HPDE6-E6E7 (cell line): ENCODE results near the gene CD300LF.

ENCODE experiments used
- DNase-seq: peaks from one replicate; pipeline ENCODE4 v3.0.0; 2011; ENCODE audit warnings: missing footprints; ENCODE audit errors: extremely low spot score

The CD300LF gene

GRCh38 chr17:74686761-74687160 lies 26.0 kb downstream of the CD300LF start:
- no peak for DNase-seq

DNA sequence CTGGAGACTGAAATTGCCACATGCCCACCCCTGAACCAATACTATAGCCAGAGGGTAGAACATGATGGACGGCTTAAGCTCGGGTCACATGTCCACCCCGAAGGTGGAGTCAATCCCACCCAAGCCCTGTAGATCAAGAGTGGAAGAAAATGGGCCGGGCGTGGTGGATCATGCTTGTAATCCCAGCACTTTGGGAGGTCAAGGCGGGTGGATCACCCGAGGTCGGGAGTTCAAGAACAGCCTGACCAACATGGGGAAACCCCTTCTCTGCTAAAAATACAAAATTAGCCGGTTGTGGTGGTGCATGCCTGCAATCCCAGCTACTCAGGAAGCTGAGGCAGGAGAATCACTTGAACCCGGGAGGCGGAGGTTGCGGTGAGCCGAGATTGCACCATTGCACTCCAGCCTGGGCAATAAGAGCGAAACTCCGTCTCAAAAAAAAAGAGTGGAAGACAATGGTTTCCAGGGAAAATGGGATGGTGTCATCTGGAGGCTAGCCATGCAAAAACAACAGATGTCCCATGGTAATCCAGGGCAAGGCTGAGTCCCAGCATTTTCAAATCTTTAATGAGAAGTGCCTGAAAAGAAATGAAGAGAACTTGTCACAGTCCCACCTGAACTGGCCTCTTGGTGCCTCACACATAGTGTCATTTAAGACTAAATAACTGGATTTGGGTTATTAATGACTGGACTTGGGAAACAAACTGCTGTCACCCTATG lies 30.1 kb downstream of the CD300LF start:
- DNase-seq = no peak

GRCh38 chr17:74682028-74682427 lies 30.7 kb downstream of the CD300LF start:
- DNase-seq = no peak

DNA sequence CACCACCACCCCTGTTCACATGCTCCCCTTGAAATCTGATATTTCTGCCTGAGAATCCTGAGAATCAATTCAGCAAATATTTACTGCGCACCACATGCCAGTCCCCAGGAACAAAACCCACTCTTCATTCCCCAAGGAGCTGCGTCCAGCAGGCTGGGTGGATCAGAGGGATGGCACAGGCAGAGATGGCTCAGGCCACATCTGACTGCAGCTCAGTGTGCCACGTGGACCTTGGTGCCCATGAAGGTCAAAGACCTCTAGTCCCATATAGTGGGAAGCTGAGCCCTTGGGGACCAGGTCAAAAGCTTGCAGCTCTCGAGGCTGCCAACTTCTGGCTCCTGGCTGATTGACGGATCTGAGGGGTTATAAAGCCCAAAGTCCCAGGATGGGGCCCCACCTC lies 31.8 kb downstream of the CD300LF start:
- DNase-seq = no peak

GRCh38 chr17:74680213-74680612 lies 32.5 kb downstream of the CD300LF start:
- DNase-seq = no peak

DNA sequence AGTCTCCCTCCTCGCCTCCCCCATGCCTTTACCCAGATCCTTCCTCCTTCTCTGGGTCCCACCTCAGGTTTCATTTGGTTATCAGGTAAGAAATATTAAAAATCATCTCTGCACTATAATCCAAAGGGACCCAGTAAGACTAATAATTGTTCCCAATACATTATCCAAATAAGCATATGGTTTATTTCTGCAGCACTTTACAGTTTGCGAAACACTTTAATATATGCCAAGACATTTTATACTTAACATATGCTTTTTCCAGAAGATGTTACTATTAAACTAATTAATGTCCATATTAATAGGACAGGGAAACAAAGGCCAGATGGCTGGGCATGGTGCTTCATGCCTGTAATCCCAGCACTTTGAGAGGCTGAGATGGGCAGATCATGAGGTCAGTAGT lies 33.3 kb downstream of the CD300LF start:
- no peak for DNase-seq

DNA sequence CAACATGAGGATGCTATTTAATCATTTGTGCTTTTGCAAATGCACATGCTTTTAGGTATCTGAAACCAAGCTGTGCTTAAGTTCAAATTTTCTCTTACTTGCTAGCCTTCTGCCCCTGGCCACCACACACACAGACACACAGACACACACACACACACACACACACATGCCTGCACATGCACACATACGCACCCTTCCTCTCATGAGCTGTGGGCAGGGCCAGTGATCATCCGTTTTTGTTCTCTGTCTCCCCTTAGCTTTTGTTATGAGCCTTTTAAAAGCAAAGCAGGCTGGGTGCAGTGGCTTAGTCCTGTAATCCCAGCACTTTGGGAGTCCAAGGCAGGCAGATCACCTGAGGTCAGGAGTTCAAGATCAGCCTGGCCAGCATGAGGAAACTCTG lies 34.2 kb downstream of the CD300LF start:
- no peak for DNase-seq

DNA sequence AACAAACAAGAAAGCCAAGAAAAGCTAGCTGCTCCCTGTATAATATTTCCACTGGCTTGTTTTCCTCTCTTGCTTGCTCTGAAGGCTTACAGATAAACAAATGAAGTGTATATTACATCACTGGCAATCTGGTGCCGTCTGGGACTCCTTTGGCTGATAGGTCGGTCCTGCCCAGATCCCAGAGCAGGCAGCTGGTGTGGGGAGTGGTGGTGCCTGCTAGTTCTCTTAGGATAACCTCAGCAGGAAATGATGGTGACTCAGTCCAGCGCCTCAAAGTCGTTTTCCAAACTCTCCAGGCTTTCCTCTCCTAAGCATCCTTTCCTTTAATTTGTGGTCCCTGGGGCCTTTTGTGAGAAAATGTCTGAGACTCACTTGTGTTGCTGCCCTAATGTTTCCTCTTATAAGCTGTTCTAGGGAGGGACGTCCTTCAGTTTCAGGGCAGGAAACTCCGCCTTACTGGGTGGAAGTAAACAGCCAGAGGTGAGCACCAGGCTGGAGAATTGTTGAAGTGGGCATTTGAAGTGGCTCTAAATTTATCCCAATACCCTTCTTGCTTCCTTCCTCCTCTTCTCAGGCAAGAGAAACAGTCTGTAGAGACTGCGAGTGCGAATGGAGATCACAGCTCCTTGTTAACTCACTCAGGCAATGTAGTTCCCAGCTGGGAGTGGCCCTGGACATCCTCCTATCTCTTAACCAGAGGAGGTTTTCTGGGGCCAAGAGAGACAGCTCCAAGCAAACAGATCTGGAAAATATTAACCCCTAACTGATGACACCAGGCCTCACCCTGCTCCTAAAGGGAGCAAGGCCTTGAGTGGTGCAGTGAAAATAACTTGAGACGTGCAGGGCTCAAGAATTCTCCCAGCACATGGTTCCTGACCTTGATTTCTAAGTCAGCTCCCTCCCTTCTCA lies 34.9 kb downstream of the CD300LF start:
- no peak for DNase-seq

DNA sequence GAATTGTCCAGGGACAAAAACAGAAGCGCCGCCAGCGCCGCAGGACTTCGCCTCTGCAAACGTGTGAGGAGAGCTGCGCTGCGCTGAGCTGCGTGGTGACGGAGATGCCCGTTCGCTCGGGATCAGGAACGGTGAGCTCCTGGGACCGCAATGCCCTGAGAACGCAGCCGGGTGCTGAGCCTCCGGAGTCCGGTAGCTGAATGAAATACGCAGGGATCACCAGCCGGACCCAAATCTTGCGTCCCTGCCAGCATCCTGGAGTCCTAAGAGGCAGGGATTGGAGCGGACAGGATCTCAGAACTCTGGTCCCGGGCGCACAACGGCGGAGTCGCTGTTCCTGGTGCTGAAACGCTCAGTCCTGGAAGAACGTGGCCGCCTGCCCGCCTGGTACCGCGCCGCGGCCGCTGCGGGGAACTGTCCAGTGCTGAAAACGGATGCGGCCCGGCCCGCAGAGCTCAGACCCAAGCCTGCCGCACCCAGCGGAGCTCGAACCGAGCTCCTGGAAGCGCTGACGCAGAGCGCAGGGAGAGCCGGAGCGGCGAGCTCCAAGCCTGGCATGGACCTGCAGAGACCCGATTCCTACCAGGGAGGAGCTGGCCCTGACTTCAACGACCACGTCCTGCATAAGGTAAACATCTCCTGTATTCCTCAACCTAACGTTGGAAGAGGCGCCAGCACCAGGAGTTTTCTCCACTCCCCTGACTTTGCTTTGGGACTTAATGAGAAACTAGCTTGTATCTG lies 41.5 kb downstream of the CD300LF start:
- no peak for DNase-seq

- DNase-seq = no peak
Observed at GRCh38 chr17:74670329-74670728, 42.4 kb downstream of the CD300LF start.

DNA sequence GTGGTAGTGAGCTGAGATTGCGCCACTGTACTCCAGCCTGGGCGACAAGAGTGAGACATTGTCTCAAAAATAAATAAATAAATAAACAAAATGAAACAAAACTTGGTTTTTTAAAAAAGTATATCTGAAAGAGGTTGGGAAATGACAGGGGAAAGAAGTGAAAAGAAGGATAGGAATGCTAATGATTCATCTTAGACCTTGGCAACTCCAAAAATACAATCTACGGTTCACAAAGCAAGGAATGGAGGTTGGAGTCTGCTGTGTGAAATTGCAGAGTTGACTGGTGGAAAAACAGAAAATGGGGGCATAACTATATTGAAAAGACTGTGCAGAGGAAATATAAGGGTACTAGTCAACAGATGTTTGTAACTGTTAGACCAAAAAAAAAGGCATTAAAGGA lies 49.2 kb downstream of the CD300LF start:
- DNase-seq = no peak

DNA sequence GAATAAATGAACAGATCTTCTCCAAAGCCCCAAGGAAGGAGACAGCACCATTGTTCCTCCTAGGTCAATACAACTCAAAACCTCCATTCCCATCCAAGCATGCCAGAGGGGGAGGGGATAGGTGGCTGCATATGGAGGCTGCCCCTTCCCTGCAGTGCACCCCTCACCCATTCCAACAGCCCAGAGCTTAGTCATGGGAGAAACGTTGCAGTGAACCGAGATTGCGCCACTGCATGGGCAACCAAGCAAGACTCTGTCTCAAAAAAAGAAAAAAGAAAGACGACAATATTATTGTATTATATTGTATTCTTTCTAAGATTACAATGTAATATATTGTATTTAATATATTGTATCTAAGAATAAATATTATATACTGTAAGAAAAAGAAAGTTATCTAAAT lies 52.8 kb downstream of the CD300LF start:
- no peak for DNase-seq

- DNase-seq = no peak
Observed at GRCh38 chr17:74658620-74659019, 54.1 kb downstream of the CD300LF start.

GRCh38 chr17:74654742-74655141 lies 58.0 kb downstream of the CD300LF start:
- no peak for DNase-seq

- DNase-seq = no peak
Observed at GRCh38 chr17:74652020-74652419, 60.7 kb downstream of the CD300LF start.

GRCh38 chr17:74649909-74650308 lies 62.8 kb downstream of the CD300LF start:
- no peak for DNase-seq

GRCh38 chr17:74647871-74648672 lies 64.7 kb downstream of the CD300LF start:
- no peak for DNase-seq

DNA sequence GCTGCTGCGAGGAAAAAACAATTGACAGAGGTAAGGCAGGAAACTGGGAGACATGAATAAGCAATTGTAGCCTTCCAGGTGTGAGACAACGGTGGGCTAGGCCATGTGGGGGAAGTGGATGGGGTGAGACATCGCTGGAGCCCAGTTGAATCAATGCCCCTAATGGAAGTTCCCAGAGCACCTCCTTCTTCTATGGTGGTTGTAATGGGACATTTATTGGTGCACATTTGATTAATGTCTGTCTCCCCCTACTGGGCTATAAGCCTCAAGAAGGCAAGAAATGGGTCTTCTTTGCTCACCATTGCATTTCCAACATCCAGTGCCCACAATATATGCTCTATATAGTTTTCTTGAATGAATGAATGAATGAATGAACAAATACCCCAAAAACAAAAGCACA lies 66.5 kb downstream of the CD300LF start:
- peak; percentile 29 for DNase-seq

- DNase-seq = no peak
Observed at GRCh38 chr17:74645010-74645409, 67.7 kb downstream of the CD300LF start.

DNA sequence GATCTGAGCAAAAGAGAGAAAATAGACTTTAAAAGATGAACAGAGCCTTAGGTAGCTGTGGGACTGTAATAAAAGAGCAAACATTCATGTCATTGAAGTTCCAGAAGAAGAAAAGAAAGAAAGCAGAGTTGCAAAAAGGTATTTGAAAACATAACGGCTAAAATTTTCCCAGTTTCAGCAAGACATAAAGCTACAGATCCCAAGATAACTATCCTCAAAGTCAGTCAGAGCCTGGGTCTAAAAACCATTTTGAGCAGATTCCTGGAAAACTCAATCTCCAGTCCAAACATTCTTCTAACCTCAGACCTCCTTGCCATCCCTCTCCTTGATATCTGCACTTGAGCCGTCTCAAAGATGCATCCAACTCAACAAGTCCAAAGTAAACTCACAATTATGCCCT lies 68.3 kb downstream of the CD300LF start:
- DNase-seq = no peak
